ENCODE results near the gene HSF5.

Gene HSF5

DNA sequence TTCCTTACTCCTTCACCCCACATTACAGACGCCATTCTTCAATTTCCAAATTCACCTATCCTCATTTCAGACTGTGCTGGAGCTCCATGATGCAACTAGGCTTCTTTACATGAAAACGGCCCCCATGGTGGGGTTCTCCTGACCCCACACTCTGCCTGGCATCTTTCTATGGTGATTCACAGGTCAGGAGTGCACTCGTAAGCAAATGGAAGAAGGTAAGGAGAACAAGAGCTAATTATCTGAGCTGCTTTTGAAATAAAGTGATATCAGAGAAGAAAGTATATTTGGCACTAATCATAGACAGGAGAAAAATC is 108.7 kb downstream of the HSF5 start (continued):
- TF ChIP-seq, protein P1, sequence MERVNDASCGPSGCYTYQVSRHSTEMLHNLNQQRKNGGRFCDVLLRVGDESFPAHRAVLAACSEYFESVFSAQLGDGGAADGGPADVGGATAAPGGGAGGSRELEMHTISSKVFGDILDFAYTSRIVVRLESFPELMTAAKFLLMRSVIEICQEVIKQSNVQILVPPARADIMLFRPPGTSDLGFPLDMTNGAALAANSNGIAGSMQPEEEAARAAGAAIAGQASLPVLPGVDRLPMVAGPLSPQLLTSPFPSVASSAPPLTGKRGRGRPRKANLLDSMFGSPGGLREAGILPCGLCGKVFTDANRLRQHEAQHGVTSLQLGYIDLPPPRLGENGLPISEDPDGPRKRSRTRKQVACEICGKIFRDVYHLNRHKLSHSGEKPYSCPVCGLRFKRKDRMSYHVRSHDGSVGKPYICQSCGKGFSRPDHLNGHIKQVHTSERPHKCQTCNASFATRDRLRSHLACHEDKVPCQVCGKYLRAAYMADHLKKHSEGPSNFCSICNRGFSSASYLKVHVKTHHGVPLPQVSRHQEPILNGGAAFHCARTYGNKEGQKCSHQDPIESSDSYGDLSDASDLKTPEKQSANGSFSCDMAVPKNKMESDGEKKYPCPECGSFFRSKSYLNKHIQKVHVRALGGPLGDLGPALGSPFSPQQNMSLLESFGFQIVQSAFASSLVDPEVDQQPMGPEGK (CRISPR knock-in tag; IDR thresholded peaks at IDR 0.05; ENCODE audit: borderline replicate concordance), result no peak
- TF ChIP-seq TOX (CRISPR knock-in tag; IDR thresholded peaks at IDR 0.05; ENCODE audit: borderline replicate concordance), result no peak
- no peak for TF ChIP-seq RARB (CRISPR knock-in tag; IDR thresholded peaks at IDR 0.05)
- TF ChIP-seq CSDC2 (CRISPR knock-in tag; IDR thresholded peaks at IDR 0.05), result no peak
- no peak for TF ChIP-seq ZNF565 (CRISPR knock-in tag; conservative IDR thresholded peaks at IDR 0.05; ENCODE audit: low read depth)
- no peak for TF ChIP-seq GLIS3 (CRISPR knock-in tag; IDR thresholded peaks at IDR 0.05)
- TF ChIP-seq SNAI2 (CRISPR knock-in tag; IDR thresholded peaks at IDR 0.05), result no peak

DNA sequence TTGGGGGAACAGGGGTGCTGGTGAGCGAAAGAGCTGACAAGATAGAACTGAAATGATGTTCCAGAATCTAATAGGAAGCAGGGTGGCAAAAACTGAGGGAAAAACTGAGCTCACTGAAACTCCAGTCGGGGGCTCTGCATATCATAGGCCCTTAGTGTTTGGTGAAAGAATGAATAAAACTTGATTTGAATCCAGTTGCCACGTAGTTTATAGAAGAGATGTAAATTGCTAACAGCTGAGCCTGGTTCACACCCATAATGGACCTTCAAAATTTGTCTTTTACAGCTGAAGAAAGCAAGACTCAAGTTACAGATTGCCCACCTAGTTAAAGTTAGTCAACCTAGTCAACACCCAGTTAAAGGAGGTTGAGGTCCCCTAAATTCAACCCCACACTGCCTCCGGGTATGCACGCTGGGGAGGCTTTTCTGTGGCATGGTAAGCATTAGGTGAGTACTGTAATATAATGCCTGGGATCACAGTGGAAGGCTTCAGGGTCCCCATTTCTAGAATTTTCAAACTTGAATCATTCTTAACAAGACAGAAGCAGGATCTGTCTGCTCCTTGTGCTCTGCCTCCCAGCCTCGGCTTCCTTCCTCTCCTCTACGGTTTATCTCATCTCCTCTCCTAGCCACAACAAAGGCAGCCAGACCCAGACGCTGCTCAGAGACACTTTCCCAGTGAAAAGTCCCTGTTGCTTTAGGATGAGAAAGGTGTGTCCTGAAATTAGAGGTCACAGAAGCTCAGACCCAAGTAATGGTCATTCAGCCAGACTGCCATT is 109.3 kb downstream of the HSF5 start:
- no peak for ATAC-seq
- TF ChIP-seq ZFP3 (CRISPR knock-in tag; IDR thresholded peaks at IDR 0.05) (no peak), ISL1 (CRISPR knock-in tag; IDR thresholded peaks at IDR 0.05) (no peak), OSR1 (CRISPR knock-in tag; IDR thresholded peaks at IDR 0.05) (no peak), GLIS3 (CRISPR knock-in tag; IDR thresholded peaks at IDR 0.05) (no peak), ARNTL (CRISPR knock-in tag; IDR thresholded peaks at IDR 0.05; ENCODE audit: borderline replicate concordance, low read depth) (no peak), ZFP30 (CRISPR knock-in tag; IDR thresholded peaks at IDR 0.05) (no peak), RARB (CRISPR knock-in tag; IDR thresholded peaks at IDR 0.05) (no peak), CSDC2 (CRISPR knock-in tag; IDR thresholded peaks at IDR 0.05) (no peak), ESRRG (CRISPR knock-in tag; IDR thresholded peaks at IDR 0.05) (no peak), TOX (CRISPR knock-in tag; IDR thresholded peaks at IDR 0.05; ENCODE audit: borderline replicate concordance) (no peak), ZNF70 (CRISPR knock-in tag; IDR thresholded peaks at IDR 0.05) (no peak)
- TF ChIP-seq, protein P2, sequence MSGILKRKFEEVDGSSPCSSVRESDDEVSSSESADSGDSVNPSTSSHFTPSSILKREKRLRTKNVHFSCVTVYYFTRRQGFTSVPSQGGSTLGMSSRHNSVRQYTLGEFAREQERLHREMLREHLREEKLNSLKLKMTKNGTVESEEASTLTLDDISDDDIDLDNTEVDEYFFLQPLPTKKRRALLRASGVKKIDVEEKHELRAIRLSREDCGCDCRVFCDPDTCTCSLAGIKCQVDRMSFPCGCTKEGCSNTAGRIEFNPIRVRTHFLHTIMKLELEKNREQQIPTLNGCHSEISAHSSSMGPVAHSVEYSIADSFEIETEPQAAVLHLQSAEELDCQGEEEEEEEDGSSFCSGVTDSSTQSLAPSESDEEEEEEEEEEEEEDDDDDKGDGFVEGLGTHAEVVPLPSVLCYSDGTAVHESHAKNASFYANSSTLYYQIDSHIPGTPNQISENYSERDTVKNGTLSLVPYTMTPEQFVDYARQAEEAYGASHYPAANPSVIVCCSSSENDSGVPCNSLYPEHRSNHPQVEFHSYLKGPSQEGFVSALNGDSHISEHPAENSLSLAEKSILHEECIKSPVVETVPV (CRISPR knock-in tag; IDR thresholded peaks at IDR 0.05), result no peak
- TF ChIP-seq, protein P3, sequence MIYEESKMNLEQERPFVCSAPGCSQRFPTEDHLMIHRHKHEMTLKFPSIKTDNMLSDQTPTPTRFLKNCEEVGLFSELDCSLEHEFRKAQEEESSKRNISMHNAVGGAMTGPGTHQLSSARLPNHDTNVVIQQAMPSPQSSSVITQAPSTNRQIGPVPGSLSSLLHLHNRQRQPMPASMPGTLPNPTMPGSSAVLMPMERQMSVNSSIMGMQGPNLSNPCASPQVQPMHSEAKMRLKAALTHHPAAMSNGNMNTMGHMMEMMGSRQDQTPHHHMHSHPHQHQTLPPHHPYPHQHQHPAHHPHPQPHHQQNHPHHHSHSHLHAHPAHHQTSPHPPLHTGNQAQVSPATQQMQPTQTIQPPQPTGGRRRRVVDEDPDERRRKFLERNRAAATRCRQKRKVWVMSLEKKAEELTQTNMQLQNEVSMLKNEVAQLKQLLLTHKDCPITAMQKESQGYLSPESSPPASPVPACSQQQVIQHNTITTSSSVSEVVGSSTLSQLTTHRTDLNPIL (CRISPR knock-in tag; IDR thresholded peaks at IDR 0.05; ENCODE audit: low read depth), result no peak
- TF ChIP-seq, protein P1 (CRISPR knock-in tag; IDR thresholded peaks at IDR 0.05; ENCODE audit: borderline replicate concordance), result no peak

DNA sequence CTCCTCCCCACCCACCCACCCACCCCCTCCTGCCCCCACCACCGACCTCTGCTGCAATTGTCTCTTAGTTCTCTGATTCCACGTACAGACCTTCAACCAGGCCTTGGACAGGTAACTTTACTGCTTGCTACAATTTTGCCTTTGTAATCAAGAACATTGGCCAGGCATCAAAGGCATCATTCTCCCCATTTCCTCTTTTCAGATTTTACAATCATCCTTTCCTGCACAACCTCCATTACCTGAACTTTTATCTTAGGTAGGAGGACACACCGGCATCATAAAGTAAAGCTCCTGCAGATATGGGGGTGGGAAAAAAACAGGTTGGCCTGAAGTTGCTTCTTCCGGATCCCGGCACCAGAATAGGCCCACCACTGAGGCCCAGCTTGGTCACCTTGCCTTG is 110.5 kb downstream of the HSF5 start:
- ATAC-seq, result no peak
- TF ChIP-seq ESRRG (CRISPR knock-in tag; IDR thresholded peaks at IDR 0.05) (no peak), OSR1 (CRISPR knock-in tag; IDR thresholded peaks at IDR 0.05) (no peak), TCF4 (CRISPR knock-in tag; IDR thresholded peaks at IDR 0.05; ENCODE audit: borderline replicate concordance) (no peak), TOX (CRISPR knock-in tag; IDR thresholded peaks at IDR 0.05; ENCODE audit: borderline replicate concordance) (no peak), ZC3H10 (CRISPR knock-in tag; IDR thresholded peaks at IDR 0.05) (no peak), ZFP3 (CRISPR knock-in tag; IDR thresholded peaks at IDR 0.05) (no peak)
- TF ChIP-seq, protein P2 (CRISPR knock-in tag; IDR thresholded peaks at IDR 0.05), result no peak
- TF ChIP-seq, protein P4, sequence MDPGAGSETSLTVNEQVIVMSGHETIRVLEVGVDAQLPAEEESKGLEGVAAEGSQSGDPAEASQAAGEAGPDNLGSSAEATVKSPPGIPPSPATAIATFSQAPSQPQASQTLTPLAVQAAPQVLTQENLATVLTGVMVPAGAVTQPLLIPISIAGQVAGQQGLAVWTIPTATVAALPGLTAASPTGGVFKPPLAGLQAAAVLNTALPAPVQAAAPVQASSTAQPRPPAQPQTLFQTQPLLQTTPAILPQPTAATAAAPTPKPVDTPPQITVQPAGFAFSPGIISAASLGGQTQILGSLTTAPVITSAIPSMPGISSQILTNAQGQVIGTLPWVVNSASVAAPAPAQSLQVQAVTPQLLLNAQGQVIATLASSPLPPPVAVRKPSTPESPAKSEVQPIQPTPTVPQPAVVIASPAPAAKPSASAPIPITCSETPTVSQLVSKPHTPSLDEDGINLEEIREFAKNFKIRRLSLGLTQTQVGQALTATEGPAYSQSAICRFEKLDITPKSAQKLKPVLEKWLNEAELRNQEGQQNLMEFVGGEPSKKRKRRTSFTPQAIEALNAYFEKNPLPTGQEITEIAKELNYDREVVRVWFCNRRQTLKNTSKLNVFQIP (CRISPR knock-in tag; IDR thresholded peaks at IDR 0.05; ENCODE audit: borderline replicate concordance, low read depth), result no peak
